ENCODE data around the gene PTPRO. TPM values are rescaled to one million over a fixed set of nuclear protein-coding genes. Genes with fewer than 3 reads are reported as not detected.

Gene PTPRO
- total RNA-seq, 1 donor: under 0.01 TPM

- H3K4me1 ChIP-seq (ENCODE audit: insufficient read depth, low read length): no peaks in the 10 kb centered on the region
- DNase-seq (ENCODE audit: insufficient read length, low spot score, missing footprints): no peak
Measured at GRCh38 chr12:15443611-15444010, 121.3 kb downstream of the PTPRO start.

GRCh38 chr12:15444523-15444922 is 122.2 kb downstream of the PTPRO start:
- Histone ChIP-seq H3K4me2 (ENCODE audit: insufficient read depth, low read length) (no peak overlapping the region), H3K9me3 (ENCODE audit: low read depth, low read length) (no peaks in the 10 kb centered on the region), H3K36me3 (ENCODE audit: insufficient read depth, low read length) (no peaks in the 10 kb centered on the region), H3K79me2 (ENCODE audit: insufficient read depth, low read length) (no peaks in the 10 kb centered on the region), H3K27ac (ENCODE audit: low read depth, low read length) (no peak overlapping the region), H3K27me3 (ENCODE audit: insufficient read depth, low read length) (no peaks in the 10 kb centered on the region), H3K4me3 (ENCODE audit: insufficient read depth, low read length) (no peak overlapping the region), H4K20me1 (ENCODE audit: insufficient read depth, low read length) (no peaks in the 10 kb centered on the region), H2AFZ (ENCODE audit: low read length) (no peak overlapping the region), H3K4me1 (ENCODE audit: insufficient read depth, low read length) (no peaks in the 10 kb centered on the region)
- TF ChIP-seq CTCF (IDR thresholded peaks at IDR 0.05; ENCODE audit: extremely low read depth, low read depth, low read length): no peak
- DNase-seq (ENCODE audit: insufficient read length, low spot score, missing footprints): no peak

More at GRCh38 chr12:15443611-15444010, 121.3 kb downstream of the PTPRO start:
- H3K4me3 ChIP-seq (ENCODE audit: insufficient read depth, low read length): no peak overlapping the region
- no peak overlapping the region for H3K27ac ChIP-seq (ENCODE audit: low read depth, low read length)
- H3K79me2 ChIP-seq (ENCODE audit: insufficient read depth, low read length): no peaks in the 10 kb centered on the region
- no peak for TF ChIP-seq CTCF (IDR thresholded peaks at IDR 0.05; ENCODE audit: extremely low read depth, low read depth, low read length)
- H3K9me3 ChIP-seq (ENCODE audit: low read depth, low read length): no peaks in the 10 kb centered on the region
- H4K20me1 ChIP-seq (ENCODE audit: insufficient read depth, low read length): no peaks in the 10 kb centered on the region
- H2AFZ ChIP-seq (ENCODE audit: low read length): no peak overlapping the region
- no peak overlapping the region for H3K4me2 ChIP-seq (ENCODE audit: insufficient read depth, low read length)
- no peaks in the 10 kb centered on the region for H3K36me3 ChIP-seq (ENCODE audit: insufficient read depth, low read length)
- no peaks in the 10 kb centered on the region for H3K27me3 ChIP-seq (ENCODE audit: insufficient read depth, low read length)

GRCh38 chr12:15446807-15447206 is 124.5 kb downstream of the PTPRO start:
- no peaks in the 10 kb centered on the region for H3K9me3 ChIP-seq (ENCODE audit: low read depth, low read length)
- no peak for TF ChIP-seq CTCF (IDR thresholded peaks at IDR 0.05; ENCODE audit: extremely low read depth, low read depth, low read length)
- no peaks in the 10 kb centered on the region for H3K79me2 ChIP-seq (ENCODE audit: insufficient read depth, low read length)
- no peaks in the 10 kb centered on the region for H3K4me1 ChIP-seq (ENCODE audit: insufficient read depth, low read length)
- H3K36me3 ChIP-seq (ENCODE audit: insufficient read depth, low read length): no peaks in the 10 kb centered on the region
- no peak overlapping the region for H2AFZ ChIP-seq (ENCODE audit: low read length)
- H3K27ac ChIP-seq (ENCODE audit: low read depth, low read length): no peak overlapping the region
- H4K20me1 ChIP-seq (ENCODE audit: insufficient read depth, low read length): no peaks in the 10 kb centered on the region
- no peak overlapping the region for H3K4me2 ChIP-seq (ENCODE audit: insufficient read depth, low read length)
- no peaks in the 10 kb centered on the region for H3K27me3 ChIP-seq (ENCODE audit: insufficient read depth, low read length)
- H3K4me3 ChIP-seq (ENCODE audit: insufficient read depth, low read length): no peak overlapping the region
- DNase-seq (ENCODE audit: insufficient read length, low spot score, missing footprints): no peak

GRCh38 chr12:15453613-15454012 is 131.3 kb downstream of the PTPRO start:
- TF ChIP-seq CTCF (IDR thresholded peaks at IDR 0.05; ENCODE audit: extremely low read depth, low read depth, low read length): no peak
- Histone ChIP-seq H3K27ac (ENCODE audit: low read depth, low read length) (no peak overlapping the region), H3K27me3 (ENCODE audit: insufficient read depth, low read length) (no peaks in the 10 kb centered on the region), H3K4me1 (ENCODE audit: insufficient read depth, low read length) (no peaks in the 10 kb centered on the region), H2AFZ (ENCODE audit: low read length) (no peak overlapping the region), H3K79me2 (ENCODE audit: insufficient read depth, low read length) (no peaks in the 10 kb centered on the region), H4K20me1 (ENCODE audit: insufficient read depth, low read length) (no peaks in the 10 kb centered on the region), H3K36me3 (ENCODE audit: insufficient read depth, low read length) (no peaks in the 10 kb centered on the region), H3K4me2 (ENCODE audit: insufficient read depth, low read length) (no peak overlapping the region), H3K9me3 (ENCODE audit: low read depth, low read length) (no peaks in the 10 kb centered on the region), H3K4me3 (ENCODE audit: insufficient read depth, low read length) (no peak overlapping the region)
- DNase-seq (ENCODE audit: insufficient read length, low spot score, missing footprints): no peak
